Nephron (organoid): Measurements from ENCODE around the gene UBASH3B.
A peak's percentile ranks its signal among the peaks of the same experiment; 100 is the strongest.

Experiments
- H3K27ac Mint-ChIP-seq, 3 experiments: 2 replicates each; pipeline ENCODE4 v1.8.0; 2020; ENCODE audit warnings: mixed read lengths in 3 of 3, mild to moderate bottlenecking in 2 of 3, moderate library complexity in 1 of 3
- H3K27me3 Mint-ChIP-seq: 2 replicates; pipeline ENCODE4 v1.8.0; 2021; ENCODE audit warnings: low read depth, mild to moderate bottlenecking, moderate library complexity, mixed read lengths
- H3K36me3 Mint-ChIP-seq: 2 replicates; pipeline ENCODE4 v1.8.0; 2020; ENCODE audit warnings: low read depth, mixed read lengths
- H3K4me1 Mint-ChIP-seq: 2 replicates; pipeline ENCODE4 v1.8.0; 2020; ENCODE audit warnings: mixed read lengths
- H3K4me3 Mint-ChIP-seq, 3 experiments: 2 replicates each; pipeline ENCODE4 v1.8.0; 2020; ENCODE audit warnings: mild to moderate bottlenecking in 3 of 3, mixed read lengths in 3 of 3, moderate library complexity in 2 of 3
- H3K9me3 Mint-ChIP-seq: 2 replicates; pipeline ENCODE4 v1.8.0; 2020; ENCODE audit warnings: mixed read lengths
- CTCF ChIP-seq, 3 experiments: fragments of 200-600 bp; sonication (generic); IDR thresholded peaks; one replicate each; pipeline ENCODE4 v1.5.0; 2021; ENCODE audit warnings: antibody characterized with exemption in 3 of 3; ENCODE audit not compliant: unreplicated experiment in 3 of 3

UBASH3B gene

GRCh38 chr11:122763108-122763507 is 107.6 kb downstream of the UBASH3B start:
- TF ChIP-seq CTCF (IDR thresholded peaks at IDR 0.05; ENCODE audit: unreplicated experiment in 3 of 3), result no peak
- H3K36me3 Mint-ChIP-seq, result no peaks in the 10 kb centered on the region
- H3K4me3 Mint-ChIP-seq, result no peak overlapping the region
- no peak overlapping the region for H3K27ac Mint-ChIP-seq
- peaks cover 14% of the 10 kb centered on the region for H3K27me3 Mint-ChIP-seq
- peaks cover 10% of the 10 kb centered on the region for H3K4me1 Mint-ChIP-seq
- H3K9me3 Mint-ChIP-seq, result no peaks in the 10 kb centered on the region

- Mint-ChIP-seq H3K4me1 (no peaks in the 10 kb centered on the region), H3K9me3 (no peaks in the 10 kb centered on the region), H3K36me3 (no peaks in the 10 kb centered on the region), H3K27ac (no peak overlapping the region), H3K27me3 (peaks cover 14% of the 10 kb centered on the region), H3K4me3 (no peak overlapping the region)
- no peak for TF ChIP-seq CTCF (IDR thresholded peaks at IDR 0.05; ENCODE audit: unreplicated experiment in 3 of 3)
Measured at GRCh38 chr11:122764371-122765090, 109.0 kb downstream of the UBASH3B start.

GRCh38 chr11:122765487-122766131 is 110.1 kb downstream of the UBASH3B start:
- H3K27me3 Mint-ChIP-seq, result peaks cover 8% of the 10 kb centered on the region
- H3K4me1 Mint-ChIP-seq, result no peaks in the 10 kb centered on the region
- peak overlapping the region in 2 of 3 experiments; percentile 47 to 69 for H3K27ac Mint-ChIP-seq
- H3K36me3 Mint-ChIP-seq, result no peaks in the 10 kb centered on the region
- H3K9me3 Mint-ChIP-seq, result no peaks in the 10 kb centered on the region
- no peak overlapping the region for H3K4me3 Mint-ChIP-seq
- no peak for TF ChIP-seq CTCF (IDR thresholded peaks at IDR 0.05; ENCODE audit: unreplicated experiment in 3 of 3)

- no peak for TF ChIP-seq CTCF (IDR thresholded peaks at IDR 0.05; ENCODE audit: unreplicated experiment in 3 of 3)
- no peaks in the 10 kb centered on the region for H3K9me3 Mint-ChIP-seq
- no peaks in the 10 kb centered on the region for H3K36me3 Mint-ChIP-seq
- H3K4me3 Mint-ChIP-seq, result no peak overlapping the region
- peaks cover 16% of the 10 kb centered on the region for H3K27me3 Mint-ChIP-seq
- H3K27ac Mint-ChIP-seq, result no peak overlapping the region
- peaks cover 13% of the 10 kb centered on the region for H3K4me1 Mint-ChIP-seq
Measured at GRCh38 chr11:122769126-122769780, 113.7 kb downstream of the UBASH3B start.

- Mint-ChIP-seq H3K4me3 (no peak overlapping the region), H3K9me3 (no peaks in the 10 kb centered on the region), H3K27ac (no peak overlapping the region), H3K27me3 (peaks cover 27% of the 10 kb centered on the region), H3K4me1 (peaks cover 34% of the 10 kb centered on the region), H3K36me3 (no peaks in the 10 kb centered on the region)
- no peak for TF ChIP-seq CTCF (IDR thresholded peaks at IDR 0.05; ENCODE audit: unreplicated experiment in 3 of 3)
Measured at GRCh38 chr11:122772945-122773344, 117.4 kb downstream of the UBASH3B start.
